ENCODE measurements around the gene DLX5. TPM values are rescaled to one million over a fixed set of nuclear protein-coding genes. Genes with fewer than 3 reads are reported as not detected.

DLX5 gene
- polyA plus RNA-seq, 1 donor: 0.58 TPM

GRCh38 chr7:96995406-96996110 is 29.1 kb downstream of the DLX5 start:
- H3K27ac ChIP-seq (ENCODE audit: low read length): no peak overlapping the region
- 0% methylated on average over 1 of the region's 6 CpGs for WGBS (ENCODE audit: insufficient coverage, low lambda C conversion rate)
- DNase-seq: no peak
- H3K4me3 ChIP-seq (ENCODE audit: low read length): no peak overlapping the region
- no peaks in the 10 kb centered on the region for H3K4me1 ChIP-seq (ENCODE audit: control insufficient read depth, insufficient read depth, low read length)
- peaks cover 91% of the 10 kb centered on the region for H3K27me3 ChIP-seq (ENCODE audit: control insufficient read depth, insufficient read depth, low read length)
- H3K36me3 ChIP-seq (ENCODE audit: control insufficient read depth, insufficient read depth, low read length): no peaks in the 10 kb centered on the region
- peaks cover 16% of the 10 kb centered on the region for H3K9me3 ChIP-seq (ENCODE audit: control insufficient read depth, low read depth, low read length)

- H3K9me3 ChIP-seq (ENCODE audit: control insufficient read depth, low read depth, low read length): peaks cover 20% of the 10 kb centered on the region
- no peak overlapping the region for H3K4me3 ChIP-seq (ENCODE audit: low read length)
- DNase-seq: no peak
- no peaks in the 10 kb centered on the region for H3K36me3 ChIP-seq (ENCODE audit: control insufficient read depth, insufficient read depth, low read length)
- no peaks in the 10 kb centered on the region for H3K4me1 ChIP-seq (ENCODE audit: control insufficient read depth, insufficient read depth, low read length)
- H3K27ac ChIP-seq (ENCODE audit: low read length): no peak overlapping the region
- WGBS (ENCODE audit: insufficient coverage, low lambda C conversion rate): no CpG with 5 or more reads among the region's 1 CpG
- H3K27me3 ChIP-seq (ENCODE audit: control insufficient read depth, insufficient read depth, low read length): peaks cover 89% of the 10 kb centered on the region
These were observed 30.7 kb downstream of the DLX5 start for GRCh38 chr7:96993980-96994379.

- Histone ChIP-seq H3K4me3 (ENCODE audit: low read length) (no peak overlapping the region), H3K27me3 (ENCODE audit: control insufficient read depth, insufficient read depth, low read length) (peaks cover 89% of the 10 kb centered on the region), H3K36me3 (ENCODE audit: control insufficient read depth, insufficient read depth, low read length) (no peaks in the 10 kb centered on the region), H3K4me1 (ENCODE audit: control insufficient read depth, insufficient read depth, low read length) (no peaks in the 10 kb centered on the region), H3K27ac (ENCODE audit: low read length) (no peak overlapping the region), H3K9me3 (ENCODE audit: control insufficient read depth, low read depth, low read length) (peaks cover 20% of the 10 kb centered on the region)
- 3% methylated on average over 5 of the region's 27 CpGs for WGBS (ENCODE audit: insufficient coverage, low lambda C conversion rate)
- DNase-seq: no peak
These were observed 31.4 kb downstream of the DLX5 start for GRCh38 chr7:96993094-96993865.

- Histone ChIP-seq H3K4me3 (ENCODE audit: low read length) (no peak overlapping the region), H3K9me3 (ENCODE audit: control insufficient read depth, low read depth, low read length) (peaks cover 20% of the 10 kb centered on the region), H3K4me1 (ENCODE audit: control insufficient read depth, insufficient read depth, low read length) (no peaks in the 10 kb centered on the region), H3K27me3 (ENCODE audit: control insufficient read depth, insufficient read depth, low read length) (peaks cover 87% of the 10 kb centered on the region), H3K36me3 (ENCODE audit: control insufficient read depth, insufficient read depth, low read length) (no peaks in the 10 kb centered on the region), H3K27ac (ENCODE audit: low read length) (no peak overlapping the region)
- no CpG with 5 or more reads among the region's 47 CpGs for WGBS (ENCODE audit: insufficient coverage, low lambda C conversion rate)
- DNase-seq: no peak
These were observed 32.2 kb downstream of the DLX5 start for GRCh38 chr7:96992192-96993005.

- H3K4me3 ChIP-seq (ENCODE audit: low read length): no peak overlapping the region
- peaks cover 85% of the 10 kb centered on the region for H3K27me3 ChIP-seq (ENCODE audit: control insufficient read depth, insufficient read depth, low read length)
- no peak overlapping the region for H3K27ac ChIP-seq (ENCODE audit: low read length)
- H3K36me3 ChIP-seq (ENCODE audit: control insufficient read depth, insufficient read depth, low read length): no peaks in the 10 kb centered on the region
- H3K9me3 ChIP-seq (ENCODE audit: control insufficient read depth, low read depth, low read length): peaks cover 20% of the 10 kb centered on the region
- 0% methylated on average over 2 of the region's 13 CpGs for WGBS (ENCODE audit: insufficient coverage, low lambda C conversion rate)
- H3K4me1 ChIP-seq (ENCODE audit: control insufficient read depth, insufficient read depth, low read length): no peaks in the 10 kb centered on the region
- no peak for DNase-seq
These were observed 33.0 kb downstream of the DLX5 start for GRCh38 chr7:96991546-96992191.

- Histone ChIP-seq H3K9me3 (ENCODE audit: control insufficient read depth, low read depth, low read length) (peaks cover 20% of the 10 kb centered on the region), H3K27me3 (ENCODE audit: control insufficient read depth, insufficient read depth, low read length) (peaks cover 72% of the 10 kb centered on the region), H3K4me1 (ENCODE audit: control insufficient read depth, insufficient read depth, low read length) (no peaks in the 10 kb centered on the region), H3K4me3 (ENCODE audit: low read length) (no peak overlapping the region), H3K36me3 (ENCODE audit: control insufficient read depth, insufficient read depth, low read length) (no peaks in the 10 kb centered on the region), H3K27ac (ENCODE audit: low read length) (no peak overlapping the region)
- no peak for DNase-seq
- WGBS (ENCODE audit: insufficient coverage, low lambda C conversion rate): 0% methylated on average over 1 of the region's 8 CpGs
These were observed 34.7 kb downstream of the DLX5 start for GRCh38 chr7:96989859-96990317.

GRCh38 chr7:96989241-96989858 is 35.3 kb downstream of the DLX5 start:
- no peaks in the 10 kb centered on the region for H3K4me1 ChIP-seq (ENCODE audit: control insufficient read depth, insufficient read depth, low read length)
- H3K27me3 ChIP-seq (ENCODE audit: control insufficient read depth, insufficient read depth, low read length): peaks cover 69% of the 10 kb centered on the region
- H3K27ac ChIP-seq (ENCODE audit: low read length): no peak overlapping the region
- H3K9me3 ChIP-seq (ENCODE audit: control insufficient read depth, low read depth, low read length): peaks cover 20% of the 10 kb centered on the region
- H3K4me3 ChIP-seq (ENCODE audit: low read length): no peak overlapping the region
- WGBS (ENCODE audit: insufficient coverage, low lambda C conversion rate): 14% methylated on average over 1 of the region's 22 CpGs
- no peak for DNase-seq
- no peaks in the 10 kb centered on the region for H3K36me3 ChIP-seq (ENCODE audit: control insufficient read depth, insufficient read depth, low read length)

GRCh38 chr7:96987719-96988118 is 36.9 kb downstream of the DLX5 start:
- Histone ChIP-seq H3K4me1 (ENCODE audit: control insufficient read depth, insufficient read depth, low read length) (no peaks in the 10 kb centered on the region), H3K27ac (ENCODE audit: low read length) (no peak overlapping the region), H3K27me3 (ENCODE audit: control insufficient read depth, insufficient read depth, low read length) (peaks cover 53% of the 10 kb centered on the region), H3K36me3 (ENCODE audit: control insufficient read depth, insufficient read depth, low read length) (no peaks in the 10 kb centered on the region), H3K4me3 (ENCODE audit: low read length) (no peak overlapping the region), H3K9me3 (ENCODE audit: control insufficient read depth, low read depth, low read length) (peaks cover 10% of the 10 kb centered on the region)
- DNase-seq: no peak

GRCh38 chr7:96986901-96987300 is 37.7 kb downstream of the DLX5 start:
- H3K27me3 ChIP-seq (ENCODE audit: control insufficient read depth, insufficient read depth, low read length): peaks cover 48% of the 10 kb centered on the region
- DNase-seq: no peak

More at GRCh38 chr7:96986901-96987300, 37.7 kb downstream of the DLX5 start:
- Histone ChIP-seq H3K9me3 (ENCODE audit: control insufficient read depth, low read depth, low read length) (peaks cover 3% of the 10 kb centered on the region), H3K4me3 (ENCODE audit: low read length) (no peak overlapping the region), H3K4me1 (ENCODE audit: control insufficient read depth, insufficient read depth, low read length) (no peaks in the 10 kb centered on the region), H3K36me3 (ENCODE audit: control insufficient read depth, insufficient read depth, low read length) (no peaks in the 10 kb centered on the region), H3K27ac (ENCODE audit: low read length) (no peak overlapping the region)
- WGBS (ENCODE audit: insufficient coverage, low lambda C conversion rate): 80% methylated on average over 1 of the region's 1 CpG

Measured in large intestine (tissue), 3 donors.